Activated CD8-positive, alpha-beta T cell treated with anti-CD3 and anti-CD28 coated beads, Interleukin-2, amount 10 ng/mL, durations not matched to agents 7 days and 5 days (primary cell): Measurements from ENCODE around the gene XXYLT1. TPM values are rescaled to one million over a fixed set of nuclear protein-coding genes. Genes with fewer than 3 reads are reported as not detected.
A peak's percentile ranks its signal among the peaks of the same experiment; 100 is the strongest.

Experiments used
- ATAC-seq: fragments of 150-1000 bp; cut with Tn5 transposase; one replicate; pipeline ENCODE4 v1.10.0; 2021; ENCODE audit warnings: moderate library complexity
- CTCF ChIA-PET: fragments of 350-600 bp; sonication (Branson Sonifier 250); formaldehyde crosslinking; loops from one replicate; lab custom pipeline; 2021; ENCODE audit warnings: antibody characterized with exemption; lab: Charles Lee
- POLR2A ChIA-PET: fragments of 350-600 bp; sonication (Branson Sonifier 250); formaldehyde crosslinking; loops from one replicate; lab custom pipeline; 2021; ENCODE audit warnings: antibody characterized with exemption; lab: Charles Lee
- DNase-seq: peaks from one replicate; pipeline ENCODE4 v3.0.0-alpha.2; 2020
- H3K27ac Mint-ChIP-seq: one replicate; pipeline ENCODE4 v1.8.0; 2021; ENCODE audit warnings: mild to moderate bottlenecking, mixed read lengths
- H3K27me3 Mint-ChIP-seq: one replicate; pipeline ENCODE4 v1.8.0; 2021; ENCODE audit warnings: low read depth, mixed read lengths
- H3K36me3 Mint-ChIP-seq: one replicate; pipeline ENCODE4 v1.8.0; 2021; ENCODE audit warnings: low read depth, mixed read lengths
- H3K4me1 Mint-ChIP-seq: one replicate; pipeline ENCODE4 v1.8.0; 2021; ENCODE audit warnings: low read depth, mixed read lengths
- H3K4me3 Mint-ChIP-seq: one replicate; pipeline ENCODE4 v1.8.0; 2021; ENCODE audit warnings: mild to moderate bottlenecking, mixed read lengths
- H3K9me3 Mint-ChIP-seq: one replicate; pipeline ENCODE4 v1.8.0; 2022; ENCODE audit warnings: mixed read lengths; ENCODE audit not compliant: insufficient read depth
- total RNA-seq, 2 experiments: library from RNA; stranded (reverse); gene quantifications; one replicate each; pipeline ENCODE4 v1.2.3, GENCODE V29; 2021

Gene XXYLT1
- total RNA-seq, 2 experiments from 2014 or later, result 10.8 to 13.3 TPM

DNA sequence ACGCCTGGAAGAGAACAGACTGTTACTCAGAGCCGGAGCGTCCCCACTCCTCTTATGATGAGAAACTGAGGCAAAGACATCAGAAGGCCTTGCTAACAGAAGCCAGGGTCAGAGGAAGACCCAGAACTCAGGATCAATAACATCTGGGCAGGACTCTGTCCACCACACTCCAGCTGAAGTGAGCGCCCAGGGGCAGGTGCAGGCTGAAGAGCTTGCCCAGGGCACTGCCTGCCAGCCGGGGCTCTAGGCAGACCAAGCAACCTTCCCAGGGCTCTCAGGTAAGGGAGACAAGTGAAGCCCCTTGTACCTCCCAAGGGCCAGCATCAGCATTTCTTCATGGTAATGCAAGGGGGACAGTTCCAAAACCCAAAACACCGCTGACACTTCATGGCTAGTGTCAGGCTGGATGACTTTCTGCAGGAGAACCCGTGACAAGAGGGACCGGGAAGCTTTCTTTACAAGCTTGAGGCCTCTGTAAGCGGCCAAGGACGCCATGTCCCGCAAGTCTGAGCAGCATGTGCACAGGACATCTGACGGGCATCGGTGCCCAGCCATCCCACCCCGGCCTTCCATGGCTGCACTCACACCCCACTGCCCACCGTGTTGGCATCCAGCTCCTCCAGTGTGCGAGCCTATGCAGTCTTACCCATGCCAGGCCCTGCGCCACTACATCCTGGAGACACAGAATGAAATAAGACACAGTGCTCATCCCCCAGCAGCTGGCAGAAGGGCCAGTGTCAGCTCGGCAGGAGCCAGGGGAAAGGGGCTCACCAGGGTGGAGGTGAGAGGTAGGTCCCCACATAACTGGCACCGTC is 14.1 kb downstream of the XXYLT1 start:
- ATAC-seq (no peak), DNase-seq (peak; percentile 21)
- H3K27ac Mint-ChIP-seq, result no peak overlapping the region
- peaks cover 27% of the 10 kb centered on the region for H3K4me1 Mint-ChIP-seq
- no peaks in the 10 kb centered on the region for H3K27me3 Mint-ChIP-seq
- H3K9me3 Mint-ChIP-seq, result no peaks in the 10 kb centered on the region
- H3K4me3 Mint-ChIP-seq, result no peak overlapping the region
- CTCF ChIA-PET, result interaction anchor here (1.3 to 3.7 kb wide), 4 partner anchors 13 to 585 kb away, joined by 4 to 20 read pairs (median 15); partner anchors contain the start of genes LSG1 and XXYLT1
- POLR2A ChIA-PET, result interaction anchor here (1.1 kb wide), 1 partner anchor 570 kb away, joined by 4 read pairs; no protein-coding TSS in a partner anchor
- no peaks in the 10 kb centered on the region for H3K36me3 Mint-ChIP-seq

DNA sequence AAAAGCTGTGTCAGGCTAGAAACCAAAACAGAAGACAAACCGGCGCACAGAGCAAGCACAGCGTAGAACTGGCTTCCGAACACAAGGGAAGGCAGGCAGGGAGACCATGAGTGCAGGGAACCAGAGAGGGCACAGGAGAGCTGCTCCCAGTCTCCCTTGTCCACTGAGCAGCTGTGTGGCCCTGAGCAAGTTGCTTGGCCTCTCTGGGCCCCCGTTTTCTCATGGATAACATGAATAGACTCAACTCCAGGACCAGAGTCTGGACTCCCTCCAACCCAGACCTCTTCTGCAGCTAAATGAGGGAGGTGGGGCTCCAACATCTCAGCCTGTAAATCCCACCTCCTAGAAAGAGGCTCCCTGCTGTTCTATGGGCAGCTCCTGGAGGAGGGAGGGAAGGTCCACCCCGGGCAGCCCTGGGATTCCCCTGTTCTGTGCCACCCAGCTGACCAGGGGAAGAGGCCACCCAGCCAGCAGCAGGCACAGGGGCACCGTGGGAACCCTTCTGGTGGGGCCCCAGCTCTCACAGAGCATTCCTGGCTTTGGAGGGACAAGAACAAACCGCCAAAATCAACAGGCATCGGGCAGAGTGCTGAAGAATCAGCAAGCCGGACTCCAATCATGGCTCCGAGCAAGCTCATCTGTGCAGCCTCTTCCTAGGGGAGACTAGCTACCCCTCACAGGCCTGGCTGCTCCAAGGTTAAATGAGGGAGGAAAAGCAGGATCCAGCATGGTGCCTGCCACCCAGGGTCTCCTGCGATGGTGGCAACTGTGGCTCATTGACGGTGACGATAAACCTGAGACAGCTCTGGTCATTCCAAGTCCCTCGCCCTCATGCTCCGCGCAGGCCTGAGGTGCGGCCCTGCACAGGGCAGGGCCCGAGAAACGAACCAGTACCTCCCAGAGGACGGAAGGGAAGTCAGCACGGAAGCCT is 15.1 kb downstream of the XXYLT1 start:
- POLR2A ChIA-PET, result interaction anchor here (1.1 kb wide), 1 partner anchor 569 kb away, joined by 4 read pairs; no protein-coding TSS in a partner anchor
- H3K36me3 Mint-ChIP-seq, result no peaks in the 10 kb centered on the region
- CTCF ChIA-PET, result interaction anchor here (1.4 to 3.7 kb wide), 2 partner anchors 15 to 573 kb away, joined by 6 to 20 read pairs; partner anchors contain the start of gene XXYLT1
- H3K9me3 Mint-ChIP-seq, result no peaks in the 10 kb centered on the region
- no peak overlapping the region for H3K4me3 Mint-ChIP-seq
- ATAC-seq (no peak), DNase-seq (peak; percentile 17)
- no peak overlapping the region for H3K27ac Mint-ChIP-seq
- H3K27me3 Mint-ChIP-seq, result no peaks in the 10 kb centered on the region
- H3K4me1 Mint-ChIP-seq, result peaks cover 28% of the 10 kb centered on the region

DNA sequence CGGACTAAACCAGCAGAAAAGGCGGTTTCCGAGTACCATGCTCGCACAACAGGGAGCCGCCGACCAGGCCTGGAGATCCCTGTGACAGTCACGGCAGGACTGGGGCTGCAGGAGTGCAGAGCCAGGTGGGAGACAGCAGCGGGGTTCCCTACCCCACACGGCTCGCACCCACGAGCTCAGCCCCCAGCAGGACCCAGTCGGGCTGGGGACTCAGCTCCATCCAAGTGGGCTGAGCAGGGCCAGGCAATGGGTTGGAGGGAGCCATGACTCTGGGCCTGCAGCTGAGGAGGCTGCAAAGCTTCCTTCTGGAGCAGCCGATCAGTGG is 15.8 kb downstream of the XXYLT1 start:
- ATAC-seq (no peak), DNase-seq (peak; percentile 9)
- H3K4me3 Mint-ChIP-seq, result no peak overlapping the region
- no peaks in the 10 kb centered on the region for H3K27me3 Mint-ChIP-seq
- H3K27ac Mint-ChIP-seq, result no peak overlapping the region
- peaks cover 26% of the 10 kb centered on the region for H3K4me1 Mint-ChIP-seq
- ChIA-PET POLR2A (no interaction called here), CTCF (interaction anchor here (1.4 to 3.7 kb wide), 2 partner anchors 16 to 572 kb away, joined by 6 to 20 read pairs; partner anchors contain the start of gene XXYLT1)
- no peaks in the 10 kb centered on the region for H3K36me3 Mint-ChIP-seq
- H3K9me3 Mint-ChIP-seq, result no peaks in the 10 kb centered on the region

DNA sequence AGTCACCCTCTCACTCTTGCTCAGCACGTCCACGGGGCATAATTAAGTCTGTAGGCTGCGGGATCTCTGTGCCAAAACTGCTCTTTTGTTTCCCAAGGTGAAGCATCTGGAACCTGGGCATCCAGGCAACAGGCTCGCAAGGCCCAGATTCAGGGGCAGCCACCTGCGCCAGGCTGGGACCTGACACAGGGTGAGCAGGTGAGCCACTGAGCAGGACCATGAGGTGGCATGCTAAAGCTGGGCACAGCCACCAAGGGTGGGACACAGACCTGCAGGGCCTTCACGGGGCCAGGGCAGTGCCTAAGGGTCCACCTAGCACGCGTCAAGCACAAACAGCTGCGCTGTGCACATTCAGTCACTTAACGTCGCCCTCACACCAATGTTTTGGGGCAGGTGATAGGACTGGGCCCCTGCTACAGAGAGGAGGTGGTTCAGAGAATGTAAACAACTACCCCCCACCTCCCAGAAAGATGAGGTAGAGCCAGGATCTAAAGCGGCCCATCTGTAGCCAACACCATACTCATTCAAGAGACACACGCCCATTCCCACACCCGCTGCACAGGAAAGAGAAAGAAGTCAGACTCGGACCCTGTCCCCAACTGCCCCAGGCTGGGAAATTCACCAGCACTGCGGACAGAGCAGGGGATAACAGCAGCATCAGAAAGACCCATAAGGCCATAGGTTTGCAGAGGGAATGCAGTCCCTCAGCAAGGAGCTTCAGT is 16.3 kb downstream of the XXYLT1 start:
- Mint-ChIP-seq H3K27me3 (no peaks in the 10 kb centered on the region), H3K9me3 (no peaks in the 10 kb centered on the region)
- POLR2A ChIA-PET, result no interaction called here

DNA sequence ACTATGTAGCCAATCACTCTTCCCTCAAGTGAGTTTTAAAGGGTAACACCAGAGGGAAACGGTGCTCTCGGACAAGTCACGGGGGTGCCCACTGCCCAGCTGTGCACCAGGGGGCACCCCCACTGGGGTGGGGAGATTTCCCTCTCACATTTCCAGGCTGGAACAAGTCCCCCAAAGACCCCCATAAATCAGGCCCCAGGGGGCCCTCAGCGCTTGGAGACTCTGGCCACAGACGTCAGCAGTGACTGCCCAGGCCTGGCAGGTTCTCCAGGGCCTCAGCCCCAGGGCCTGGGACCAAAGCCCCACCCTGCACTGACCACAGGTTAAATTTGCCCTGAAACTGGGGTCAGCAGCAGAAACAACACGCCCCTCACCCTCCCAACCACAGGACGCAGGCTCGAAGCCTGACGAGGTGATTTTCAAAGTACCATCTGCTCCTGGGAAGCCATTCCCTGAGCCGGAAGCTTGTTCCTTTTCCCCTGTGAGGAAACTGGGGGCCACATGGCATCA is 17.0 kb downstream of the XXYLT1 start:
- Mint-ChIP-seq H3K27ac (no peak overlapping the region), H3K9me3 (no peaks in the 10 kb centered on the region), H3K4me3 (no peak overlapping the region), H3K27me3 (no peaks in the 10 kb centered on the region), H3K4me1 (peaks cover 28% of the 10 kb centered on the region), H3K36me3 (no peaks in the 10 kb centered on the region)
- ATAC-seq (no peak), DNase-seq (peak; percentile 15)
- POLR2A ChIA-PET, result no interaction called here
- CTCF ChIA-PET, result no interaction called here

More for the DNA sequence above, 16.3 kb downstream of the XXYLT1 start:
- Mint-ChIP-seq H3K27ac (no peak overlapping the region), H3K4me3 (no peak overlapping the region), H3K4me1 (peaks cover 30% of the 10 kb centered on the region), H3K36me3 (no peaks in the 10 kb centered on the region)
- peak; percentile 17 for DNase-seq
- ATAC-seq, result no peak
- CTCF ChIA-PET, result interaction anchor here (1.4 to 3.7 kb wide), 2 partner anchors 16 to 572 kb away, joined by 6 to 20 read pairs; partner anchors contain the start of gene XXYLT1

DNA sequence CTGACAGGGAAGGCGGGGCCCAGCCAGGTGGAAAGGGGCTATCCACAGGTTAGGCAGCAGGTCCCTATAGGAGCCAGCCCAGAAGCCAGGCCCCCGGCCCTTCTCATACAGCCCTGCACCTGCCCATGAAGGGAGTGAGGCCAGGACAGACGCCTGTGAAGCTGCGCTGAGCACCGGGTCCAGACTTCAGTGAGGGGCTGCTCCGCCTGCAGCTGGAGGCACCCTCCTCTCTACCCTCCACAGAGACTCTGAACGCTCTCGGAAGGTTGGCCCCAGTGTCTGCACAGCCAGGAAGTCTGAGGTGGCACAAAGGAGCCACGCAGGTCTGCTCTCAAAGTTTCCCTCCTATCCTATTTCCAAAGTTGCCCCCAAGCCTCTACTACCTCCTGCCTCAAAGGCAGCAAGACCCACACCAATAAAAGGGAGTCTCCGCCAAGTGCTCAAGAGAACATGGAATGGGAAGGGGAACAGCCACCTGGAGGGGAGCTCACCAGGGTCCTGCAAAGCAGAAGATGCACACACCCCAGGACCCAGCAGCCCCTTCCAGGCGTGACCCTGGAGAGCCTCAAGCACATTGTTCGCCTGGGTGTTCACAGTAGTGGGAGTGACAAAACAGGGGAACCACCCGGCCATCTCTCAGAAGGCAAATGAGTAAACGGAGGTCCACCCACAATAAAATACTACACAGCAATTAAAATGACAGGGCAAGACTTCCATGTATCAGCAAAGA is 19.5 kb downstream of the XXYLT1 start:
- H3K4me3 Mint-ChIP-seq, result no peak overlapping the region
- no peaks in the 10 kb centered on the region for H3K36me3 Mint-ChIP-seq
- no peaks in the 10 kb centered on the region for H3K27me3 Mint-ChIP-seq
- no peak overlapping the region for H3K27ac Mint-ChIP-seq
- H3K9me3 Mint-ChIP-seq, result no peaks in the 10 kb centered on the region
- CTCF ChIA-PET, result interaction anchor here (1.0 to 2.4 kb wide), 4 partner anchors 19 to 580 kb away, joined by 3 to 12 read pairs (median 4); partner anchors contain the start of gene XXYLT1
- peaks cover 19% of the 10 kb centered on the region for H3K4me1 Mint-ChIP-seq
- ATAC-seq (peak; percentile 28), DNase-seq (peak; percentile 19)
- POLR2A ChIA-PET, result no interaction called here

DNA sequence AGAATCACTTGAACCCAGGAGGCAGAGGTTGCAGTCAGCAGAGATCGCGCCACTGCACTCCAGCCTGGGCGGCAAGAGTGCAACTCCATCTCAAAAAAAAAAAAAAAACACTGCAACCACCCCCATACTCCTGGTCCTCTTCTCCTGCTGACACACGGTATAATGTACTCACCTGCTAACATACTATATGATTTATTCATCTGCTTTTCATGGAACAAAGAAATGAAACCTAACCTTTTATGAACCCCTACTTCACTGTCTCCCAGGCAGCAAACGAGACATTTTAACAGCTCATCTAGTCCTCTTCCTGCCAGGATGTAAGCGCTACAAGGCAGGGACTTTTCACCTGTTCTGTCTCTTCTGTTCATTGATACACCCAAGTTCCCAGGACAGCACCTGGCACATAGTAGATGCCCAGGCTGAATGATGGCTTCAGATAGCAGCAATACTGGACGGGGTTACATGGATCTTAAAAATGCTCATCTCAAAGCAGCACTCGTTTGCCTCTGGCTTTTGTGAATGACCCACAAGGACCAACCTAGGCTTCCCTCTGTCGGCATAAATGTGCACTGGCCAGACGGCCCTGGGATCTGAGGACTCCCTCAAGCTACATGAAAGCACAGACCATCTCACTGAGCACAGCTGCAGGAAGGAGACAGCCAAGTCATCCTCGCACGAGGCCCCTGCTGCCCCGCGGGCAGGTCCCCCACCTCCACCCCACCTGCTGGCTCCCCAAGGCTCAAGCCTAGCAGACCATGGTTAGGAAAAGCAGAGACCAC is 20.3 kb downstream of the XXYLT1 start:
- Mint-ChIP-seq H3K27me3 (no peaks in the 10 kb centered on the region), H3K4me3 (no peak overlapping the region), H3K36me3 (no peaks in the 10 kb centered on the region), H3K9me3 (no peaks in the 10 kb centered on the region), H3K27ac (no peak overlapping the region), H3K4me1 (peaks cover 19% of the 10 kb centered on the region)
- POLR2A ChIA-PET, result no interaction called here
- DNase-seq, result peak; percentile 20
- no peak for ATAC-seq
- CTCF ChIA-PET, result interaction anchor here (0.6 to 2.4 kb wide), 6 partner anchors 10 to 580 kb away, joined by 3 to 12 read pairs (median 3); partner anchors contain the start of genes LSG1 and XXYLT1

DNA sequence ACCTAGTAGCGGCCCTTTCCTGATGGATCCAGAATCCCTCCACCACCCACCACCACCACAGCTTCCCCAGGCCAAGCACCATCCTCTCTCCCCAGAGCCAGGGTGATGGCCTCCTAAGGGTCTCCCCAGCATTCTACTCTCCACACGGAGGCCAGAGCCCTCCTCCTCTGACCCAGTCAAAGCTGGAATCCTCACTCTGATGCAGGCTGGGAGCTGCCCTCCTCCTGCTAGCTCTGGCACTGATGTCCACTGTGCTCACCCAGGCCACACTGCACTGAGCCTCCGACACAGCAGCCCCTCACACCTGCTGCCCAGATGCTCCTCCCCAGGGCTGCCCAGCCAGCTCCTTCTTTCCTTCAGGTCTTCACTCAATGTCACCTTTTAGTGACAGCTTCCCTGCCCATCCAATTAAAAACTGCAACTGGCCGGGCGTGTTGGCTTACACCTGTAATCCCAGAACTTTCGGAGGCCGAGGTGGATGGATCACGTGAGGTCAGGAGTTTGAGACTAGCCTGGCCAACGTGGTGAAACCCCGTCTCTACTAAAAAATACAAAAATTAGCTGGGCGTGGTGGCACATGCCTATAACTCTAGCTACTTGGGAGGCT is 21.0 kb downstream of the XXYLT1 start:
- CTCF ChIA-PET, result interaction anchor here (0.7 to 2.4 kb wide), 6 partner anchors 21 to 579 kb away, joined by 3 to 12 read pairs (median 3); partner anchors contain the start of genes LSG1 and XXYLT1
- H3K27ac Mint-ChIP-seq, result no peak overlapping the region
- H3K9me3 Mint-ChIP-seq, result no peaks in the 10 kb centered on the region
- H3K4me3 Mint-ChIP-seq, result no peak overlapping the region
- peaks cover 19% of the 10 kb centered on the region for H3K4me1 Mint-ChIP-seq
- ATAC-seq (no peak), DNase-seq (peak; percentile 13)
- no peaks in the 10 kb centered on the region for H3K36me3 Mint-ChIP-seq
- POLR2A ChIA-PET, result no interaction called here
- no peaks in the 10 kb centered on the region for H3K27me3 Mint-ChIP-seq

DNA sequence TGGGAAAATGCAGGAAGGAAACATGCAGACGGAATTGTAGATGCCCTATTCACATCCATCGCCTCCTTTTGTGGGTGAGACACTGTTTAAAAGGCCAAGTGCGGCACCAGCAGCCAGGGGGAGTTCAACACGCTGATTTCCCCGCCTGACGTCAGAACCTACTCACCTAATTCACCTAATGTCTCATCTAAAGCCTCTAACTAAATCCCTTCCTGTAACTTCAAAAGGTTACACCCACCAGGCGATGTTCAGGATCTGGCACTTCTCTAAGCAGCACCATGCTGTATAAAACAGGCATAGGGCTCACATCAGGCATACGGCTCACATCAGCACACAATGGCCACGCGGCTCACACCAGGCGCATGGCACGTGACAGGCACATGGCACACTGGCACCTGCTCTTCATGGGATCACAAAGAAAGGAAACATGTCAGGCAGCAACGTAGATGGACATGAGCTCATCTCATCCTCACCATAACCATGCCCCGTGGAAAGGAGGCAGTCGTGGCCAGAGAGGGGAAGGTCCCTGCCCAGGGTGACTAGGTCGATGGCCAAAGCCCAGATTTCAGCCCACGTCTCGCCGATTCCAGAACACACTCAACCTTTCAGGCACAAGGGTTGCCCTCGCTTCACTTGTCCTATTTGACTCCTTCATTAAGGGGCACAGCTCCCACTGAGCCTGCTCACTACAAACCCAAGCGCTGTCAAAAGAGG is 21.7 kb downstream of the XXYLT1 start:
- ChIA-PET POLR2A (no interaction called here), CTCF (interaction anchor here (0.9 to 2.4 kb wide), 4 partner anchors 22 to 577 kb away, joined by 3 to 12 read pairs (median 4); partner anchors contain the start of genes LSG1 and XXYLT1)
- Mint-ChIP-seq H3K27ac (no peak overlapping the region), H3K4me1 (peaks cover 19% of the 10 kb centered on the region), H3K36me3 (no peaks in the 10 kb centered on the region), H3K9me3 (no peaks in the 10 kb centered on the region), H3K27me3 (no peaks in the 10 kb centered on the region), H3K4me3 (no peak overlapping the region)
- ATAC-seq (no peak), DNase-seq (no peak)
